Activated naive CD4-positive, alpha-beta T cell treated with anti-CD3 and anti-CD28 coated beads, Interleukin-2, amount 50 U/mL, for 16 hours (primary cell): ENCODE data around the gene SLU7.
A peak's percentile ranks its signal among the peaks of the same experiment; 100 is the strongest.

Experiments used
- DNase-seq: peaks from one replicate; pipeline ENCODE4 v3.0.0-alpha.2; 2020

SLU7 gene

GRCh38 chr5:160418561-160419457 is at the start of gene SLU7:
Gene SLU7 (minus strand): TSS chr5:160419081. CDS start chr5:160415294, 3,787 bp downstream.
- peak; percentile 94 for DNase-seq

DNA sequence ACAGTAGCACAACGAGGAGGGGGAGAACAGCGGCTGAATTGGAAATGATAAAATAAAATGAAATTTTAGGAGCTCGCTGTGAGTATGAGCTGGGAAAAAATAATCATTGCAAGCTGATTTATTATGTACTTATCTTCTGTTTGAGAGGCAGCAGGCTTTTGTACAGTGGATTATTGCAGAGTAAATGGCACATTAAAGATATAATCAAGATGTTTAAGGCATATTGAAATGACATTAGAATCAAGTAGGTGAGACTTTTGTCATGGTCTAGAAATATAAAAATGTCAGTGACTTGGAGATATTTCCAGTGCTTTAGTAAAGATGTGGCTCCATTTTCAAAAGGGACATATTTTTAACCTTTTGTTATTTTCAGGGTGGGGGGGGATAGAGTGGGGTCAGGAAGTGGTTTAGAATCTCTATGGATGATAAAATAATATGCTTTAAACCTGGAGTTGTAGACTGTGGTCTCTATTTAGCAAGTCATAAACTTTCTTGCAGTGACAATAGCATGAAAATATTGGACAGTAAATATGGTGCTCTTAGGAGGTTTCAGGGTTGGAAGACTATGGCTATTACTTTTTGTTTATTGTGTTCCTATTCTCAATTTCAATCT is 49.6 kb upstream of the SLU7 start:
- no peak for DNase-seq

- peak; percentile 58 for DNase-seq
Observed at GRCh38 chr5:160467555-160468362, 48.9 kb upstream of the SLU7 start.

- no peak for DNase-seq
Observed at GRCh38 chr5:160466889-160467554, 48.1 kb upstream of the SLU7 start.

DNA sequence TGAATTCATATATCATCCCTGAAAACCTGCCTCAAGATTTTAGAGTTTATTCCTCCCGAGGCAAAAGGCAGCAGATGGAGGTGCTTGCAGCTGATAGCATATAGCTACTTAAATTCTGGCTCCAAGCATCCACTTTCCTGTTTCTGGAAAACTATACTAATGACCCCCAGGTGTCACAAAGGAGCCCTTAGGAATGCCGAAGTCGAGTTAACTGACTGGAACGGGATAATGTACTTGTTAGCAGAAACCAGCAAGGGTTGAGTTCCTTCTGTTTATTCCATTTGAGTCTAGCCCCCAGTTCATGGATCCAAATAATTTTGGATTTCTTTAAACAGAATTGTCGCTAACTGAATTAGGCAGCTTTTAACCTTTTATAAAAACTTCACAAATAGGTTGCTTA is 47.2 kb upstream of the SLU7 start:
- no peak for DNase-seq

DNA sequence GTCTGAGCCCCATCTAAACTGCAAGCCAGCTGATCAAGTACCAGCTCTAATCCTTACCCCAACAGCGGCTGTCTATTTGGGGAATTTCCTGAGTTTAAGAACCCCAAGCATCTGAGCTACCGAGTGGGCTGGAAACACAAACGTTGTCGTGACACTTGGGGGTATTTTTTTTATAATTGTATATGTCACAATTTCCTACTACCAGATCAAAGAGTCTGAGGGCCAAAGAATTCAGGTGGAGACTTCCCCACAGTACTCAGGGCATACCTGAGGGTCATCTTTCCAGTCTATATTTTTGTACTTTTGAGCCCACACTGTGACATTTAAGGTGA is 45.6 kb upstream of the SLU7 start:
- DNase-seq = no peak

- no peak for DNase-seq
Observed at GRCh38 chr5:160463740-160464465, 45.0 kb upstream of the SLU7 start.

DNA sequence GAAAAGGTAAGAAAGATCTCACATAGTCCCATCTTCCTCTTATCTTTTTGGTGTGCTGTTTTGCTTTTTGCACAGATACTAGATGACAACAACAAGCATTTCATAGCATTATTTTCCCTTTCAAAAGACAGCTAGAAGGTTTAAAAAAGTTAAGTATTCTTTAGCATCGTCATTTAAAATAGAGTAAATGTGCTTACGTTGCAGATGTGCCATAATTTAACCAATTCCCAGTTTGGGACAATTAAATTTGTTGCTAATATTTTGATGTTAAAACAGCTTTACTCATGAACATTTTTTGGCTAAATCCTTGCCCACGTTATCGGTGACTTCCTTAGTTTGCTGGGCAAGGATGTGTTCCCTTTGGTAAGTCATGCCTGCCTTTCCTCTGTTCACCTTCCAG is 44.3 kb upstream of the SLU7 start:
- no peak for DNase-seq

DNA sequence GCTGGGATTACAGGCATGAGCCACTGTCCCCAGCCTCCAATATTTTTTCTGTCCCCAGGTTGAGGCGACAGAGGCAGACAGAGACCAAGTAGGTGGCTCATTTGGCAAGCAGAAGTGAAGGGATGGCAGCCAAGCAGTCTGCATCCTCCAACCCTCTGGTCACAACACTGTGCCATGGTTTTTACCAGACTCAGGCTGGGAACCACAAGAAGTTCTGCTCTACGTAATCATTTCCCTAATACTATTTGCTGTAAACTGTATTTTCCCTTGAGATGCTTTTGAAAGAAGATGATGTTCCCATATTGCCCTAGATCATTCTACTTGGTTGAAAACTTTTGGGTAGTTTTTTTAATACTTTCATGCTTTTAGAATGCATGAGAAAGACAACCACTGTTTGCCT is 43.3 kb upstream of the SLU7 start:
- DNase-seq = no peak

- DNase-seq = no peak
Observed at GRCh38 chr5:160461378-160461777, 42.5 kb upstream of the SLU7 start.

DNA sequence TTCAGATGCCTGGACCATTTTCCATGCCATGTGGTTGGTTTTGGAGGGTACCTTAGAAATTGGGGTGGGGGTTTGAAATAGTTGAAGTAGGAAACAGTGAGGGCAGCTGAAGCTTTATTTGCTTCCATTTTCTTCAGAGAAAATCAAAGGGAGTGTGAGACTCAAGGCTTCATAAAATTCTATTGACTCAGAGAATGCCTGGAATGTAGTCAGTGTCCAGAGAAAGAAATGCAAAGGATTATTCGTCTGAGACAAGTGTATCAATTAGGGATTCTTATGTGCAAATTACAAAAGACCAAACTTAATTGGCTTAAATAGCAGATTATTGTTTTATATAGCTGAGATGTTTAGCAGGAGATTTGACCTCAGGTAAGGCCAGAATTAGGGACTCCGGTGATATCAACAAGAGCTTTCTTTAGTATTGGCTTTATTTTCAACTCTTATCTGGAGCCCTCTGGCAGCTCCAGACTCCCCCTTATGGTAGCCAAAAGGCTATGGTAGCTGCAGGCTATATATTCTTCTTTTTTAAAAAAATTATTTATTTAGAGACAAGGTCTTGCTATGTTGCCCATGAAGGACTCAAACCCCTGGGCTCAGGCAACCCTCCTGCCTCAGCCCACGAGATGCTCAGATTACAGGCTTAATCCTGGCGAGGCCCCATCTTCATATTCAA is 41.6 kb upstream of the SLU7 start:
- no peak for DNase-seq

- DNase-seq = no peak
Observed at GRCh38 chr5:160458806-160459800, 40.2 kb upstream of the SLU7 start.

GRCh38 chr5:160457252-160457651 is 38.4 kb upstream of the SLU7 start:
- no peak for DNase-seq

DNA sequence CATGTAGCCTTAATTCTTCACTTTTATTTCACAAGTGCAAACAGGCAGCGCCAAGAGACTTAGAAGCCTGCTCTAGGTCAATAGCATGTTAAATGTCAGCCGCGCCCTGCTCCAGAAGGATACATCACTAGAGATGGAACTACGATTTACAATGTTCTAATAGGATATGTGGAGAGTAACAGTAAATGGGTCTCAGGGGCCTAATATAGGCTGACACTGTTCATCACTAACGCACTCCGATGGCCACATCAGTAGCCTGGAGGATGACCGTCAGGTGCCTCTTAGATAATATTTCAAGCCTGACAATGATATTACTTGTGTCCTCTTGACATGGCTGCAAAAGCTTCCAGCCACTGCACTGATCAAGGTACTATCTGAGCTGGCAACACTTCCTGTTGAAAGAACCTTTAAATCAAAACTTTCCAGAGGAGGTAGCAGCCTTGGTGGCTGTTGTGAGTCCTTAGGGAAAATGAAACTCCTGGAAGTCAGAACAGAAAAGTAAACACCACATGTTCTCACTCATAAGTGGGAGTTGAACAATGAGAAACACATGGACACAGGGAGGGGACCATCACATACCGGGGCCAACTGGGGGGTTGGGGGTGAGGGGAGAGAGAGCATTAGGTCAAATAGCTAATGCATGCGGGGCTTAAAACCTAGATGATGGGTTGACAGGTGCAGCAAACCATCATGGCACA is 37.7 kb upstream of the SLU7 start:
- no peak for DNase-seq

GRCh38 chr5:160455600-160455999 is 36.7 kb upstream of the SLU7 start:
- no peak for DNase-seq

- DNase-seq = no peak
Observed at GRCh38 chr5:160453751-160454150, 34.9 kb upstream of the SLU7 start.

GRCh38 chr5:160452795-160453194 is 33.9 kb upstream of the SLU7 start:
- no peak for DNase-seq

DNA sequence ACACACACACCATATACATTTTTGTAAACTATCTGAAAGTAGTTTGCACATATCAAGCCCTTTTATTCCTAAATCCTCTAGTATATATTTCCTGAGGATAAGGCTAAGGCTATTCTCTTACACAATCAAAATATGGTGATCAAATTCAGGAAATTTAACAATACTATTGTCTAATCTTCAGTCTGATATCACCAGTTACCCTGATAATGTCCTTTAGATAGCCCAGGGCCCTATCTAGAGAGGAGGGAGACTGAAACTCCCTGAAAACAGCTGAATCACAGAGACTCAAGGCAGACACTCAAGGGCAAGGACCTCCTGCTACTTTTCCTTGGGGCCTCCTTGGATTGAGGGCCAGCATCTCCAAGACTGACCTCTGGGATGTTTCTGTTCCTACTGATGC is 33.2 kb upstream of the SLU7 start:
- no peak for DNase-seq

GRCh38 chr5:160451281-160451680 is 32.4 kb upstream of the SLU7 start:
- DNase-seq = no peak
